HEK293 (cell line): ENCODE data around the gene LDB1.

Source experiments
- CTCF ChIP-seq: fragments of 450-650 bp; formaldehyde crosslinking; IDR thresholded peaks from 2 replicates; pipeline ENCODE4 v1.5.1; 2016; ENCODE audit warnings: missing biosample characterization, missing genetic modification characterization
- ZNF114 ChIP-seq: fragments of 450-650 bp; formaldehyde crosslinking; IDR thresholded peaks from 2 replicates; pipeline ENCODE4 v1.5.0; 2017; ENCODE audit warnings: missing biosample characterization, missing genetic modification characterization
- ZNF132 ChIP-seq: fragments of 450-650 bp; formaldehyde crosslinking; IDR thresholded peaks from 2 replicates; pipeline ENCODE4 v1.5.1; 2017; ENCODE audit warnings: missing biosample characterization, missing genetic modification characterization, borderline replicate concordance
- ZNF184 ChIP-seq: fragments of 450-650 bp; IDR thresholded peaks from 2 replicates; pipeline ENCODE4 v1.5.1; 2018; ENCODE audit warnings: missing biosample characterization, mild to moderate bottlenecking, missing genetic modification characterization
- ZNF19 ChIP-seq: fragments of 450-650 bp; formaldehyde crosslinking; IDR thresholded peaks from 2 replicates; pipeline ENCODE4; 2016; ENCODE audit warnings: missing biosample characterization, missing genetic modification characterization, low read depth
- ZNF549 ChIP-seq: fragments of 450-650 bp; IDR thresholded peaks from 2 replicates; pipeline ENCODE4 v1.5.1; 2018; ENCODE audit warnings: missing biosample characterization, missing genetic modification characterization, mild to moderate bottlenecking, inconsistent platforms, moderate library complexity

GRCh38 chr10:102064868-102065560, 55.2 kb downstream of the LDB1 start, which contains the start of gene HPS6:
- TF ChIP-seq ZNF19 (no peak), ZNF114 (tag by site-specific recombination) (no peak), ZNF549 (tag by site-specific recombination) (no peak), CTCF (tag by site-specific recombination) (peak; percentile 72), ZNF132 (tag by site-specific recombination) (no peak), ZNF184 (tag by site-specific recombination) (no peak)
